ENCODE measurements around the gene AXIN2.

The AXIN2 gene

GRCh38 chr17:65586899-65587298 lies 25.5 kb upstream of the AXIN2 start:
- H3K36me3 ChIP-seq (ENCODE audit: insufficient read depth, low read length), result no peaks in the 10 kb centered on the region
- no peak overlapping the region for H3K9ac ChIP-seq (ENCODE audit: low read depth, low read length)
- no peak overlapping the region for H3K27ac ChIP-seq (ENCODE audit: low read length)
- no peak for ATAC-seq (ENCODE audit: insufficient read depth, low read depth)
- TF ChIP-seq EZH2 (IDR thresholded peaks at IDR 0.05; ENCODE audit: borderline replicate concordance, low read depth, low read length, severe bottlenecking) (no peak), CTCF (IDR thresholded peaks at IDR 0.05; ENCODE audit: borderline replicate concordance, extremely low read depth, low read length, poor library complexity, severe bottlenecking) (no peak)
- H4K20me1 ChIP-seq (ENCODE audit: insufficient read depth, low read length), result no peaks in the 10 kb centered on the region
- H3K4me2 ChIP-seq (ENCODE audit: insufficient read depth, low read length), result no peak overlapping the region
- no peaks in the 10 kb centered on the region for H3K79me2 ChIP-seq (ENCODE audit: insufficient read depth, low read length)
- no peaks in the 10 kb centered on the region for H3K9me3 ChIP-seq (ENCODE audit: insufficient read depth, low read length, severe bottlenecking)
- H3K27me3 ChIP-seq (ENCODE audit: insufficient read depth, low read length, poor library complexity), result no peaks in the 10 kb centered on the region
- H3K4me1 ChIP-seq (ENCODE audit: insufficient read depth, low read length), result no peaks in the 10 kb centered on the region
- DNase-seq, result no peak
- H2AFZ ChIP-seq (ENCODE audit: low read depth, low read length), result no peak overlapping the region
- no peak overlapping the region for H3K4me3 ChIP-seq (ENCODE audit: low read depth in 1 of 2, low read length in 2 of 2)

GRCh38 chr17:65584604-65585521 lies 23.4 kb upstream of the AXIN2 start:
- H3K4me3 ChIP-seq (ENCODE audit: low read depth in 1 of 2, low read length in 2 of 2), result no peak overlapping the region
- no peak overlapping the region for H3K27ac ChIP-seq (ENCODE audit: low read length)
- no peaks in the 10 kb centered on the region for H4K20me1 ChIP-seq (ENCODE audit: insufficient read depth, low read length)
- no peaks in the 10 kb centered on the region for H3K4me1 ChIP-seq (ENCODE audit: insufficient read depth, low read length)
- H3K27me3 ChIP-seq (ENCODE audit: insufficient read depth, low read length, poor library complexity), result no peaks in the 10 kb centered on the region
- ATAC-seq (ENCODE audit: insufficient read depth, low read depth), result no peak
- H3K36me3 ChIP-seq (ENCODE audit: insufficient read depth, low read length), result no peaks in the 10 kb centered on the region
- DNase-seq, result no peak
- H3K9ac ChIP-seq (ENCODE audit: low read depth, low read length), result no peak overlapping the region
- H3K79me2 ChIP-seq (ENCODE audit: insufficient read depth, low read length), result no peaks in the 10 kb centered on the region
- no peak overlapping the region for H2AFZ ChIP-seq (ENCODE audit: low read depth, low read length)
- H3K4me2 ChIP-seq (ENCODE audit: insufficient read depth, low read length), result no peak overlapping the region
- TF ChIP-seq CTCF (IDR thresholded peaks at IDR 0.05; ENCODE audit: borderline replicate concordance, extremely low read depth, low read length, poor library complexity, severe bottlenecking), result no peak
- no peak for TF ChIP-seq EZH2 (IDR thresholded peaks at IDR 0.05; ENCODE audit: borderline replicate concordance, low read depth, low read length, severe bottlenecking)
- no peaks in the 10 kb centered on the region for H3K9me3 ChIP-seq (ENCODE audit: insufficient read depth, low read length, severe bottlenecking)

- Histone ChIP-seq H3K27ac (ENCODE audit: low read length) (no peak overlapping the region), H3K79me2 (ENCODE audit: insufficient read depth, low read length) (no peaks in the 10 kb centered on the region), H3K4me3 (ENCODE audit: low read depth in 1 of 2, low read length in 2 of 2) (no peak overlapping the region), H3K9me3 (ENCODE audit: insufficient read depth, low read length, severe bottlenecking) (no peaks in the 10 kb centered on the region), H3K36me3 (ENCODE audit: insufficient read depth, low read length) (no peaks in the 10 kb centered on the region), H4K20me1 (ENCODE audit: insufficient read depth, low read length) (no peaks in the 10 kb centered on the region), H3K4me2 (ENCODE audit: insufficient read depth, low read length) (no peak overlapping the region), H2AFZ (ENCODE audit: low read depth, low read length) (no peak overlapping the region), H3K4me1 (ENCODE audit: insufficient read depth, low read length) (no peaks in the 10 kb centered on the region), H3K9ac (ENCODE audit: low read depth, low read length) (no peak overlapping the region), H3K27me3 (ENCODE audit: insufficient read depth, low read length, poor library complexity) (no peaks in the 10 kb centered on the region)
- no peak for DNase-seq
- TF ChIP-seq CTCF (IDR thresholded peaks at IDR 0.05; ENCODE audit: borderline replicate concordance, extremely low read depth, low read length, poor library complexity, severe bottlenecking) (no peak), EZH2 (IDR thresholded peaks at IDR 0.05; ENCODE audit: borderline replicate concordance, low read depth, low read length, severe bottlenecking) (no peak)
- no peak for ATAC-seq (ENCODE audit: insufficient read depth, low read depth)
These were observed 22.6 kb upstream of the AXIN2 start for GRCh38 chr17:65583921-65584603.
